ENCODE results near the gene KLHL29.

KLHL29 gene

GRCh38 chr2:23363268-23363667 lies 21.7 kb upstream of the KLHL29 start:
- no peak for DNase-seq
- in situ Hi-C loops (cut with HindIII; ENCODE audit: low pct_ligation_motif_present, low pct_unique_long_range_greater_than_20kb, low sequenced_read_pairs), result no loop called here

GRCh38 chr2:23363831-23364230 lies 21.1 kb upstream of the KLHL29 start:
- in situ Hi-C loops (cut with HindIII; ENCODE audit: low pct_ligation_motif_present, low pct_unique_long_range_greater_than_20kb, low sequenced_read_pairs), result no loop called here

GRCh38 chr2:23366720-23367119 lies 18.3 kb upstream of the KLHL29 start:
- in situ Hi-C loops (cut with HindIII; ENCODE audit: low pct_ligation_motif_present, low pct_unique_long_range_greater_than_20kb, low sequenced_read_pairs), result no loop called here
- no peak for DNase-seq

More at GRCh38 chr2:23363831-23364230, 21.1 kb upstream of the KLHL29 start:
- DNase-seq, result no peak

- no peak for DNase-seq
- in situ Hi-C loops (cut with HindIII; ENCODE audit: low pct_ligation_motif_present, low pct_unique_long_range_greater_than_20kb, low sequenced_read_pairs), result no loop called here
Observed at GRCh38 chr2:23367760-23368159, 17.2 kb upstream of the KLHL29 start.

GRCh38 chr2:23373666-23374065 lies 11.3 kb upstream of the KLHL29 start:
- in situ Hi-C loops (cut with HindIII; ENCODE audit: low pct_ligation_motif_present, low pct_unique_long_range_greater_than_20kb, low sequenced_read_pairs), result no loop called here
- DNase-seq, result no peak

- DNase-seq, result peak; percentile 55
- in situ Hi-C loops (cut with HindIII; ENCODE audit: low pct_ligation_motif_present, low pct_unique_long_range_greater_than_20kb, low sequenced_read_pairs), result no loop called here
Observed at GRCh38 chr2:23375448-23375847, 9.5 kb upstream of the KLHL29 start.

GRCh38 chr2:23376075-23376474 lies 8.9 kb upstream of the KLHL29 start:
- DNase-seq, result no peak
- in situ Hi-C loops (cut with HindIII; ENCODE audit: low pct_ligation_motif_present, low pct_unique_long_range_greater_than_20kb, low sequenced_read_pairs), result no loop called here

- DNase-seq, result no peak
- in situ Hi-C loops (cut with HindIII; ENCODE audit: low pct_ligation_motif_present, low pct_unique_long_range_greater_than_20kb, low sequenced_read_pairs), result no loop called here
Observed at GRCh38 chr2:23376972-23377371, 8.0 kb upstream of the KLHL29 start.

GRCh38 chr2:23377771-23378170 lies 7.2 kb upstream of the KLHL29 start:
- in situ Hi-C loops (cut with HindIII; ENCODE audit: low pct_ligation_motif_present, low pct_unique_long_range_greater_than_20kb, low sequenced_read_pairs), result no loop called here
- peak; percentile 30 for DNase-seq

- no peak for DNase-seq
- in situ Hi-C loops (cut with HindIII; ENCODE audit: low pct_ligation_motif_present, low pct_unique_long_range_greater_than_20kb, low sequenced_read_pairs), result no loop called here
Observed at GRCh38 chr2:23378496-23378895, 6.5 kb upstream of the KLHL29 start.

- in situ Hi-C loops (cut with HindIII; ENCODE audit: low pct_ligation_motif_present, low pct_unique_long_range_greater_than_20kb, low sequenced_read_pairs), result no loop called here
- DNase-seq, result no peak
Observed at GRCh38 chr2:23379220-23379695, 5.7 kb upstream of the KLHL29 start.

GRCh38 chr2:23380562-23381065 lies 4.4 kb upstream of the KLHL29 start:
- peak; percentile 89 for DNase-seq
- in situ Hi-C loops (cut with HindIII; ENCODE audit: low pct_ligation_motif_present, low pct_unique_long_range_greater_than_20kb, low sequenced_read_pairs), result no loop called here

- in situ Hi-C loops (cut with HindIII; ENCODE audit: low pct_ligation_motif_present, low pct_unique_long_range_greater_than_20kb, low sequenced_read_pairs), result no loop called here
- peak; percentile 94 for DNase-seq
Observed at GRCh38 chr2:23381084-23381483, 3.9 kb upstream of the KLHL29 start.

- in situ Hi-C loops (cut with HindIII; ENCODE audit: low pct_ligation_motif_present, low pct_unique_long_range_greater_than_20kb, low sequenced_read_pairs), result no loop called here
- DNase-seq, result peak; percentile 33
Observed at GRCh38 chr2:23381485-23381884, 3.5 kb upstream of the KLHL29 start.

GRCh38 chr2:23383100-23383499 lies 1.9 kb upstream of the KLHL29 start:
- no peak for DNase-seq
- in situ Hi-C loops (cut with HindIII; ENCODE audit: low pct_ligation_motif_present, low pct_unique_long_range_greater_than_20kb, low sequenced_read_pairs), result no loop called here

- peak; percentile 49 for DNase-seq
- in situ Hi-C loops (cut with HindIII; ENCODE audit: low pct_ligation_motif_present, low pct_unique_long_range_greater_than_20kb, low sequenced_read_pairs), result no loop called here
Observed at GRCh38 chr2:23385351-23385747, 370 bp downstream of the KLHL29 start.

- DNase-seq, result peak; percentile 33
- in situ Hi-C loops (cut with HindIII; ENCODE audit: low pct_ligation_motif_present, low pct_unique_long_range_greater_than_20kb, low sequenced_read_pairs), result no loop called here
Observed at GRCh38 chr2:23385748-23386338, 864 bp downstream of the KLHL29 start.

- DNase-seq, result peak; percentile 33
Observed at GRCh38 chr2:23386339-23387220, 1.6 kb downstream of the KLHL29 start.

GRCh38 chr2:23387221-23387550 lies 2.2 kb downstream of the KLHL29 start:
- in situ Hi-C loops (cut with HindIII; ENCODE audit: low pct_ligation_motif_present, low pct_unique_long_range_greater_than_20kb, low sequenced_read_pairs), result no loop called here
- DNase-seq, result no peak

More at GRCh38 chr2:23386339-23387220, 1.6 kb downstream of the KLHL29 start:
- in situ Hi-C loops (cut with HindIII; ENCODE audit: low pct_ligation_motif_present, low pct_unique_long_range_greater_than_20kb, low sequenced_read_pairs), result no loop called here

GRCh38 chr2:23387845-23388244 lies 2.9 kb downstream of the KLHL29 start:
- in situ Hi-C loops (cut with HindIII; ENCODE audit: low pct_ligation_motif_present, low pct_unique_long_range_greater_than_20kb, low sequenced_read_pairs), result no loop called here
- no peak for DNase-seq
